Activated CD4-positive, CD25-positive, alpha-beta regulatory T cell (primary cell): ENCODE data around the gene FAM241A.
"Not testable (repeated sequence)": the region's sequence is repeated elsewhere in the genome, so short reads cannot be mapped to it uniquely, and the experiment has no call there.

Experiments used
- DNase-seq, 4 experiments: peaks; one replicate each; lab custom pipeline; 2025; lab: John Stamatoyannopoulos, UW

FAM241A gene

GRCh38 chr4:112145326-112145789 lies at the start of gene FAM241A:
Gene FAM241A, plus strand, starts transcription at chr4:112145454. Its CDS starts 127 bp downstream, at chr4:112145581.
- DNase-seq = peak; percentile 74 to 86 (median 80)

GRCh38 chr4:112098841-112099530 lies 46.3 kb upstream of the FAM241A start:
- DNase-seq = no peak

DNA sequence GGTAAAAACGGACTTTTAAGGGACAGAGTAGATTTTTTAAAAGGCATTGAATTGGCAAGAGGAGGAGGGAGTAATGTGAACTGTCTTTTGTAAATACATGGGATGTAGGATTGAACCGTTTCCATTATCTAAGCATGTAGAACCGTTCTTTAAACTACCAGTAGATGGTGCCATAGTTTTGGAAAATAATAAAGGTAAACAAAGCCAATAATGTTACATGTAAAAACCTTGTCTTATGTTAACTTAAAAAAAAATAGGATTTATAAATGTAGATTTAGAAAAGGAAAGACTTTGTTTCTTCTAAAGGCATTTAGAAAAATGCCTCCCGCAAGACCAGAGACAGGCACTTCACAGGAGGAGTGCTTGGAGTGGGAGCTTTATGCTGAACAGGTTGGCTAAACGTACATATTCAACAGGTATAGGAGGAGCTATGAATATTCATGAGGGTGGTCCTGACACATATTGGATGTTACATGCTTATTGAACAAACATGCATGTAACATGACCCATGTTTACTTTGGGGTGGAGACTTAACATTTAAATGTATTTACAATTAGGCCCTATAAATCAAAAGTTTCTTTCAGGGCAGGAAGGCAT lies 45.5 kb upstream of the FAM241A start:
- no peak for DNase-seq

GRCh38 chr4:112102875-112103370 lies 42.3 kb upstream of the FAM241A start:
- DNase-seq = no peak

- no peak for DNase-seq
Observed at GRCh38 chr4:112105201-112105969, 39.9 kb upstream of the FAM241A start.

DNA sequence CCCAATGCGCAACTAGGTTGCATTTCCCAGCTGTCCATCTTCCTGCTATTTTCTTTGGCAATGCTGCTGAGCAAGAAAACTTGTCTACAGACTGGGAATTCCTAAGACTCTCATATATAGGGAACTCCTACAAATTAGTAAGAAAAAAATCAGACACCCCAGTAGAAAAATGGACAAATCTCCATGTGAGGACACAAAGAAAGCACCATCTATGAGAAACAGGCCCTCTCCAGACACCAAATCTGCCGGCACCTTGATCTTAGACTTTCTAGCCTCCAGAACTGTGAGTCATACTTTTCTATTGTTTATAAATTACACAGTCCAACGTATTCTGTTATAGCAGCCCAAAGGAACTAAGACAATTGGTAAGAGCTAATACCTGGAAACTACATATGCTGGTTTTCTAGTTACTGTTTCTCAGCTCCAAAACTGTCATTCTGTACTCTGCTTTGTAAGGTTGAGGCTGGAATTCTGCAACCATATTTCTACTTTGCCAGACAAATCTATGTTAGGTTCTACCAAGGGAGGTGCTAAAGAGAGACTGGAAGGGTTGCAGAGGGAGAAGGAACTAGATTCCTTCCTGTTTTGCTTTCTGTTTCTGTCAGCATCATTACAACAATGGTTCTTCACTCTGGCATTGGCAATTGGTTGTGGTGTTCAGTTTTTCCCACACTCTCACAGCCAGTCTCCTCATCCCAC lies 35.7 kb upstream of the FAM241A start:
- DNase-seq = no peak

DNA sequence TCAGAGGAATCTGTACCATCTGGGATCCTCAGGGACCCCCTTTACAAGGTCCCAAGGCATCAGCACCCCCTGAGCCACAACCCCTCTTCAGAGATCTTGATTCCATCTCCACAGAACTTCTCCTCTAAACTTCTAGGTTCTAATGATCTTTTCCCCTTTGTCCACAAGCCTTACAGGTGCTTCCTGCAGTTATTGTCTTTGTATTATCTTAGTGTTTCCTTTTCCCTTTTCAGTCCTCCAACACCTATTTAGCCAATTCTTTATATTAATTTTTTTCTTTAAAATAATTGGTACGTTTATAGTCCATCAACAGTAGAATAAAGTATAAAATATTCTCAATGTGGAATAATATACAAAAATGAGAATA lies 35.2 kb upstream of the FAM241A start:
- DNase-seq = no peak

- DNase-seq = no peak
Observed at GRCh38 chr4:112111306-112111705, 33.9 kb upstream of the FAM241A start.

DNA sequence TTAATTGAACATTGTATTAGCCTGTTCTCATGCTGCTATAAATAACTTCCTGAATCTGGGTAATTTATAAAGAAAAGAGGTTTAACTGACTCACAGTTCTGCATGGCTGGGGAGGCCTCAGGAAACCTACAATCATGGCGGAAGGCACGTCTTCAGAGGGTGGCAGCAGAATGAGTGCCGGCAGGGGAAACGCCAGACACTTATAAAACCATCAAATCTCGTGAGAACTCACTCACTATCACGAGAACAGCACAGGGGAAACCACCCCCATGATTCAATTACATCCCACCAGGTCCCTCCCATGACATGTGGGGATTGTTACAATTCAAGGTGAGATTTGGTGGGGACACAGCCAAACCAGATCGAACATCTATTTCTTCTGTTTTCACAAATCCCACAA lies 33.2 kb upstream of the FAM241A start:
- not testable (repeated sequence) for DNase-seq

GRCh38 chr4:112112590-112113170 lies 32.6 kb upstream of the FAM241A start:
- DNase-seq = no peak

DNA sequence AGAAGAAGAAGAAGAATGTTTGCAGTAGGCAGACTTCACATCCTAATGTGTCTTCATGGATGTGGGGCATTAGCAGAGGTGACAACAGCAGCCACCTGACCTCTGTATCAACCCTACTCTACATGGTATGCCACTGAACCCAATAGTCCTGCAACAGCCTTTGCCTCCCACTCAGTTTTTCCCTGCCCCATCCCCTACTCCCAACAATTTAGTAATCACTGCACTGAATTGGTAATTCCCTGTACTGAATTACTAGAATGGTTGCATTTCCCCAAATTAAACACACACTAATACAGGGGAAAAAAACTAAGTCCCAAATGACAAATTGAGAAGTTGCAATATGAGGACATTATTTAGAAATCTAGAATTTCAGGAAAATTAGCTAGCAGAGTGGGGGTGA lies 31.4 kb upstream of the FAM241A start:
- DNase-seq = no peak

DNA sequence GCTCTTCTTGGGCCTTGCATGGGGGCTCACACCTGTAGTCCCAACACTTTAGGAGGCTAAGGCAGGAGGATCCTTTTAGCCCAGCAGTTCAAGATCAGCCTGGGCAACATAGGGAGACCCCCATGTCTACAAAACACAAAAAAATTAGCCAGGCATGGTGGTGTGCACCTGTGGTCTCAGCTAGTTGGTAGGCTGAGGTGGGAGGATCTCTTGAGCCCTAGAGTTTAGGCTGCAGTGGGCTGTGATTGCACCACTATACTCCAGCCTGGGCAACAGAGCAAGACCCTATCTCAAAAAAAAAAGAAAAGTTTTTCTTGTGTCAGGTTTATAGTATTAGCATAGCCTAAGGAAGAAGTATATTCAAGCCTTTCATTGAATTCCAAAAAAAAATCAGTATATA lies 30.8 kb upstream of the FAM241A start:
- DNase-seq = no peak

- DNase-seq = no peak
Observed at GRCh38 chr4:112118742-112119352, 26.4 kb upstream of the FAM241A start.

DNA sequence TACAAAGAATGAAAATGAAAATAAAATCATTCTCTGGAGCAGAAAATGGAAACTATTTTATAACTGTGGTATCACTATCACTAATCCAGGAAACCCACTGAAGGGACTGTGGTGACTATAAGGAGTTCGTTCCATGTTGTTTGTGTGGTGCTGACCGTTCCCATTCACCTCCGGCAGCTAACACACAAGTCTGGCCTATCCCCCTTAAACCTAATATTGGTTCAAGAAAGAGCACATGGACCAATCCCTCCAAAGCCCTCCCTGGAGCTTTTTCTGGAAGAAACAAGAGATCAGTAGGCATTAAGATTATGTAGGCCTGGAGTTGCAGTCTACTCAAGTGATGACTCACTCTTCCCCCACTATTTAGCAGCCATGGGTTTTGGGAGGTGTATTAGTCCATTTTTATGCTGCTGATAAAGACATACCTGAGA lies 25.9 kb upstream of the FAM241A start:
- DNase-seq = no peak

- no peak for DNase-seq
Observed at GRCh38 chr4:112120021-112120420, 25.2 kb upstream of the FAM241A start.

GRCh38 chr4:112125416-112125815 lies 19.8 kb upstream of the FAM241A start:
- DNase-seq = no peak

DNA sequence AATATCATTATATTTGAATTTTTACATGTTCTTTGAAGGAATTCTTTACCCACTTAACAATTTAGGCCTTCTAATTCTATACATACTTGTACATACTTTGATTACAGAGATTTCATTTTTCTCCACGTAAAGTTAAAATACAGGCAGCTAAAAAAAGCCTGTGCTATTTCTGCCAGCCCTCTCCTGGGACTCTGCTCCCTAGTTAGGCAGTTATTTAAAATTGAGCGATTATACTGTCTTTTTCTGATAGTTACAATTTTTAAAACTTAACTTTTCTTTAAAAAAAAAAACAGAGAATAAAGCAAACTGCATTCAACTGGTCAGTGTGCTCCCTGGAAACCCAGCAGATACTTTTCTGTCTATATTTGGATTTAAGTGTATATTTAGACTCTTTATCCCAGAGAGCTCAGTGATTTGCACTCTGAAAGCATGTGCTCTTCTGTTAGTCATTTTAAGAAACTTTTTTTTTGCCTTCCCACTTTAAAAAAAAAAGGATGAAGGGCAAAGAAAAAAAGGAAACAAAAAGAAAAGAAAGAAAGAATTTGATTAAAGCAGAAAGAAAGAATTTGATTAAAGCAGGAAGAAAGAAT lies 18.1 kb upstream of the FAM241A start:
- DNase-seq = no peak

DNA sequence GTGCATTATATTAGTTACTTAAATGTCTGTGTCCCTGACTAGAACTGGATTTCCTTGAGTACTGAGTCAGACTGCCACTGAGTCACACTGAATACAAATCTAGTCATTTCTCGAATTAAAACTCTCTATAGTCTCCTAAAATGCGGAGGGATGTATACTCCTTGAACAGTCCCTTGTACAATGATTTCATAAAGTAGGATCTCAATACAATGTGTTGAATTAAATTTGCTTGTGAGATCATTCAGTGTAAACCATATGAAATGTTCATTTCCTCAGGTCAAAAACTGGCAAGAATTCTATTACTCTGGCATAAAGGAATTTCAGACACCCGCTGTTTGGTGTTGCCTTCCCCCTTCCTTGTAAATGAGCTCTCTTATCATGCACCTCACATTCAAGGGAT lies 17.5 kb upstream of the FAM241A start:
- DNase-seq = no peak

DNA sequence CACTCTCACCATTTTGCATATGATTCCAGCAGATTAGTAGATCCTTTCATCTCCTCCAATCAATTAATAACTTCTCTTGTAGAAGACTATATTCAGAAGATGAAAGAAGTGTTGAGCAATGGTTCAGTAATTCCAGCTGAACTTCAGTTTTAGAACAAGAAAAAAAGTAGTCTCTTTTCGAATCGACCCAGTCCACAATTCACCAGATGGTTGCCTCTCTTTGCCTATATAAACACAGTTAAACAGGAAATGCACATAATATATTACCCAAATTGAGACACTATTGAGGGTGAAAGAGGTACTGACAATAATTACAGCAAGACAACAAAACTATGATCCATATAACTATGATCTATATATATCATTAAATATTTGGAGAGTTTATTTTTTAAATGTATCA lies 16.8 kb upstream of the FAM241A start:
- DNase-seq = no peak

DNA sequence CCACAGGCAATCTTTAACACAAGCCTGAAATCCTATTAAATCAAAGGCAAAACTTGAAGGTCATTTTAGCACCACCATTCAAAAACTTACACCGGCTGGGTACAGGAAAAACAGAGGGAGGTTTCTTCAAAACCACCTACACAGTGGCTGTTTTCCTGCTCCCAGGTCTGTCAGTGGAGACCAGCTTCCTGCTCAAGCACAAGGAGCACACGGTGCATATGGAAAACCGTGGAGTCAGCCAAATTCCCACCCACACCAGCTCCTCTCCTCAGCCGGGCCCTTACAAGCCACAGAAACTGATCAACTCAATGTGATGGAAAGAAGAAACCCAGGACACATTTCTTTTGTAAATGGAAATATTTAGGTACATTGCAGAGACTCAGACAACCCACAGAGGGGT lies 14.3 kb upstream of the FAM241A start:
- DNase-seq = no peak

GRCh38 chr4:112136551-112136950 lies 8.7 kb upstream of the FAM241A start:
- no peak for DNase-seq
